Osteoblast (primary cell): ENCODE results near the gene TRMT112. TPM values are rescaled to one million over a fixed set of nuclear protein-coding genes. Genes with fewer than 3 reads are reported as not detected.

Experiments
- DNase-seq: peaks from one replicate; pipeline ENCODE4 v3.0.0; 2011; ENCODE audit warnings: low spot score, mixed read lengths; ENCODE audit not compliant: insufficient read length; ENCODE audit errors: missing footprints
- H2AFZ ChIP-seq: 2 replicates; pipeline ENCODE4 v1.6.0; 2011; ENCODE audit warnings: mild to moderate bottlenecking, low read length
- H3K27ac ChIP-seq: 2 replicates; pipeline ENCODE4 v1.5.1; 2011; ENCODE audit warnings: mild to moderate bottlenecking, low read depth, low read length, moderate library complexity
- H3K27me3 ChIP-seq: 2 replicates; pipeline ENCODE4 v1.6.0; 2012; ENCODE audit warnings: mild to moderate bottlenecking, control low read depth, inconsistent platforms, low read length, moderate library complexity; ENCODE audit not compliant: insufficient read depth
- H3K36me3 ChIP-seq: 2 replicates; pipeline ENCODE4 v1.5.1; 2011; ENCODE audit warnings: mild to moderate bottlenecking, low read length, control low read depth, moderate library complexity; ENCODE audit not compliant: insufficient read depth
- H3K4me1 ChIP-seq: 2 replicates; pipeline ENCODE4 v1.5.1; 2011; ENCODE audit warnings: mild to moderate bottlenecking, low read length, control low read depth, moderate library complexity; ENCODE audit not compliant: insufficient read depth
- H3K4me2 ChIP-seq: 2 replicates; pipeline ENCODE4 v1.6.0; 2011; ENCODE audit warnings: mild to moderate bottlenecking, low read length; ENCODE audit not compliant: insufficient read depth
- H3K4me3 ChIP-seq: fragments of 200-600 bp; sonication (generic); 3 replicates; pipeline ENCODE4 v1.5.1; 2012; ENCODE audit warnings: mild to moderate bottlenecking, low read length, inconsistent platforms; ENCODE audit not compliant: insufficient read depth
- H3K79me2 ChIP-seq: 2 replicates; pipeline ENCODE4 v1.6.0; 2012; ENCODE audit warnings: mild to moderate bottlenecking, low read length, control low read depth, inconsistent platforms; ENCODE audit not compliant: insufficient read depth
- H3K9me3 ChIP-seq: 2 replicates; pipeline ENCODE4 v1.5.1; 2011; ENCODE audit warnings: low read depth, low read length, control low read depth
- H4K20me1 ChIP-seq: 2 replicates; pipeline ENCODE4 v1.6.0; 2012; ENCODE audit warnings: mild to moderate bottlenecking, low read length, control low read depth; ENCODE audit not compliant: insufficient read depth
- small RNA-seq: library from RNA; depleted of rRNA; stranded (forward); fragments of <200 nt; gene quantifications from one replicate; pipeline ENCODE3, GENCODE V24; 2012
- total RNA-seq: library from RNA; depleted of rRNA; stranded (reverse); fragments of >200 nt; gene quantifications from 2 replicates; pipeline ENCODE4 v1.2.3, GENCODE V29; 2012
- TF ChIP-seq, protein P1 (sequence below): IDR thresholded peaks from 2 replicates; pipeline ENCODE4 v1.5.1; 2011; ENCODE audit warnings: mild to moderate bottlenecking, low read depth, low read length, moderate library complexity; ENCODE audit errors: extremely low read depth

Gene TRMT112
- total RNA-seq, 1 donor, result 123 TPM

DNA sequence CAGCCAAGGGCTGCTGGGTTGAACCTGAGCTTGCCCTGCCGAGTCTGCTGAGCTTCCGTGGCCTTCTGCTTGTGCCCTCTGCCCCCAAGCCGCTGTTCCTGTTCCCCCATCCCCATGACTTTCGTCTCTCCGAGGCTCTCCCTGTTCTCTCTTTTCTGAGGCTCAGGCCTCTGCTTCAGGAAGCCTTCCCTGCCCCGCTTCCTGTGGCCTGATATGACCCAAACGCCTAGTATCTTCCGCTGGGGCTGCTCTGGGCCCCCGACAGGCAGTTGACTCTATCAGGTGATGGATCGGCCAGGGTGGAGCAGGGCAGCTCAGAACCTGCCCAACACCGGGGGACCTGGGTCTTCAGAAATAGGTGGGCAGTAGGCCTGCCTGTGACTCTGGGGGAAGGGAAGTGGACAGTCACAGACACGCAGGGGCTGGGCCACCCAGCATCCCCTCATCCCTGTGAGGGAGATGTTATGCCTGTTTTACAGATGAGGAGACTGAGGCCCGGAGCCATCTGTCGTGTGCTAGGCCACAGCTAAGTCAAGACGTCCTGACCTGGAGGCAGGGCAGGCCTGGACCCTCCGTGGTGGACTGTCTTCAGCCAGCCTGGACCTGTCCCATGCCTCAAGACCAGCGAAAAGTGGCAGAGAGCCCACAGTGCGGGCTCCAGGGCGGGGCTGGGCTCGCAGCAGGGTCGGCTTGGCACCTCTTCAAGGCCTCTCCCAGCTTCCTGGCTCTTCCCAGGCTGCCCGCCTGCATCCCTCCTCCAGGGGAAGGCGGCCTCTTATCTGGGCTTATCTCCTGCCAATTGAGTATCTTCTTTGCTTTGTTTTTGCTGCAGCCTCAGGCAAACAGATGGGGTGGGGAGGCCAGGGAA lies 49.1 kb downstream of the TRMT112 start:
- TF ChIP-seq, protein P1, sequence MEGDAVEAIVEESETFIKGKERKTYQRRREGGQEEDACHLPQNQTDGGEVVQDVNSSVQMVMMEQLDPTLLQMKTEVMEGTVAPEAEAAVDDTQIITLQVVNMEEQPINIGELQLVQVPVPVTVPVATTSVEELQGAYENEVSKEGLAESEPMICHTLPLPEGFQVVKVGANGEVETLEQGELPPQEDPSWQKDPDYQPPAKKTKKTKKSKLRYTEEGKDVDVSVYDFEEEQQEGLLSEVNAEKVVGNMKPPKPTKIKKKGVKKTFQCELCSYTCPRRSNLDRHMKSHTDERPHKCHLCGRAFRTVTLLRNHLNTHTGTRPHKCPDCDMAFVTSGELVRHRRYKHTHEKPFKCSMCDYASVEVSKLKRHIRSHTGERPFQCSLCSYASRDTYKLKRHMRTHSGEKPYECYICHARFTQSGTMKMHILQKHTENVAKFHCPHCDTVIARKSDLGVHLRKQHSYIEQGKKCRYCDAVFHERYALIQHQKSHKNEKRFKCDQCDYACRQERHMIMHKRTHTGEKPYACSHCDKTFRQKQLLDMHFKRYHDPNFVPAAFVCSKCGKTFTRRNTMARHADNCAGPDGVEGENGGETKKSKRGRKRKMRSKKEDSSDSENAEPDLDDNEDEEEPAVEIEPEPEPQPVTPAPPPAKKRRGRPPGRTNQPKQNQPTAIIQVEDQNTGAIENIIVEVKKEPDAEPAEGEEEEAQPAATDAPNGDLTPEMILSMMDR, result no peak
- peak overlapping the region; percentile 94 for H3K27ac ChIP-seq
- H3K9me3 ChIP-seq, result no peaks in the 10 kb centered on the region
- H2AFZ ChIP-seq, result no peak overlapping the region
- DNase-seq, result peak; percentile 90
- no peaks in the 10 kb centered on the region for H3K79me2 ChIP-seq
- H3K36me3 ChIP-seq, result peaks cover 28% of the 10 kb centered on the region
- H3K4me3 ChIP-seq, result peak overlapping the region; percentile 74
- H3K4me2 ChIP-seq, result peak overlapping the region; percentile 96
- H3K27me3 ChIP-seq, result no peaks in the 10 kb centered on the region
- H3K4me1 ChIP-seq, result peaks cover 27% of the 10 kb centered on the region
- H4K20me1 ChIP-seq, result no peaks in the 10 kb centered on the region

DNA sequence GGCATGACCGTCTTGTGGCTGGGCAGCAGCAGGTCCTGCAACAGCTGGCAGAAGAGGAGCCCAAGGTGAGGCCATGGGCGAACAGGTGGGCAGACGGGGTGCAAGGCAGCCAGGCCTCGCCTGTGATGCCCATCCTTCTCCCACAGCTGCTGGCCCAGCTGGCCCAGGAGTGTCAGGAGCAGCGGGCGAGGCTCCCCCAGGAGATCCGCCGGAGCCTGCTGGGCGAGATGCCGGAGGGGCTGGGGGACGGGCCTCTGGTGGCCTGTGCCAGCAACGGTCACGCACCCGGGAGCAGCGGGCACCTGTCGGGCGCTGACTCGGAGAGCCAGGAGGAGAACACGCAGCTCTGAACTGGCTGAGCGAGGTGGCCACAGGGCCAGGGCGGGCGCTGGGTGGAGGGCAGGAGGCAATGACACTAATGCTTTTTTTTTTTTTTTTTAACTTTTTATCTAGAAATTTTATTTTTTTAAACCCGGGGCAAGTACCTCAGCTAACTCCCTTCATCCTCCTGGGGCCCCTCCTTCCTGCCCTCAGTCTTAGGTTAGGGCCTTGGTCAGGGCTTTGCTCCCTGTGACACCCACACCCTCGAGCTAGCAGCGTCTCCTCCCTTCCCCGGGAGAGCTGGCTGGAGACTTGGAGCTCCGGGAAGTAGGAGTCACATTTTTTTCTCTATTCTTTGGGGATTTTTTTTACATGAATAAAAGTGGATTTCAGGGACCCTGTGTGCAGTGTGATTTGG lies 50.0 kb downstream of the TRMT112 start:
- Histone ChIP-seq H3K4me1 (peaks cover 33% of the 10 kb centered on the region), H3K79me2 (no peaks in the 10 kb centered on the region), H3K4me3 (no peak overlapping the region), H3K4me2 (no peak overlapping the region), H2AFZ (no peak overlapping the region), H3K9me3 (no peaks in the 10 kb centered on the region), H3K36me3 (peaks cover 36% of the 10 kb centered on the region), H4K20me1 (no peaks in the 10 kb centered on the region), H3K27me3 (no peaks in the 10 kb centered on the region), H3K27ac (no peak overlapping the region)
- TF ChIP-seq, protein P1, result no peak
- peak; percentile 90 for DNase-seq

Small RNA genes lying within 50 kb of the gene (small RNA-seq; reads per million reads assigned to genes)
- gene MIR7155 (not detected), gene RF00019 (not detected)

Other genes starting within 250 kb of the TRMT112 start
- gene MACROD1, start 151.4 kb downstream of the TRMT112 start, total RNA-seq, result 17.7 TPM in 2 replicates
- 85.5 and 94.5 TPM in 2 replicates for gene STIP1, start 131.4 kb downstream of the TRMT112 start, total RNA-seq
- gene FERMT3, start 110.8 kb downstream of the TRMT112 start, total RNA-seq, result 0.59 and 1.1 TPM in 2 replicates
- gene TRPT1, start 91.4 kb downstream of the TRMT112 start, total RNA-seq, result 32.2 and 33.0 TPM in 2 replicates
- gene NUDT22, start 91.3 kb downstream of the TRMT112 start, total RNA-seq, result 46.6 and 56.5 TPM in 2 replicates
- 8.0 and 9.8 TPM in 2 replicates for gene DNAJC4, start 87.0 kb downstream of the TRMT112 start, total RNA-seq
- 37.6 and 41.5 TPM in 2 replicates for gene VEGFB, start 83.0 kb downstream of the TRMT112 start, total RNA-seq
- gene FKBP2, start 76.5 kb downstream of the TRMT112 start, total RNA-seq, result 31.1 and 32.7 TPM in 2 replicates
- 136 and 139 TPM in 2 replicates for gene PPP1R14B, start 70.6 kb downstream of the TRMT112 start, total RNA-seq
- gene PLCB3, start 66.0 kb downstream of the TRMT112 start, total RNA-seq, result 25.3 and 25.6 TPM in 2 replicates
- gene BAD, start 32.9 kb downstream of the TRMT112 start, total RNA-seq, result 70.9 and 71.3 TPM in 2 replicates
- 13.3 and 18.5 TPM in 2 replicates for gene GPR137, start 31.7 kb downstream of the TRMT112 start, total RNA-seq
- gene KCNK4, start 26.3 kb downstream of the TRMT112 start, total RNA-seq, result 0.29 and 0.36 TPM in 2 replicates
- gene CATSPERZ, start 17.2 kb downstream of the TRMT112 start, total RNA-seq, result 0.29 TPM in 1 of 2 replicates, not detected in the other
- gene ESRRA, start 12.0 kb downstream of the TRMT112 start, total RNA-seq, result 24.5 and 28.6 TPM in 2 replicates
- 238 and 245 TPM in 2 replicates for gene PRDX5, start 562 bp upstream of the TRMT112 start, total RNA-seq
- 0.29 and 1.4 TPM in 2 replicates for gene CCDC88B, start 22.6 kb upstream of the TRMT112 start, total RNA-seq
- 35.9 and 39.4 TPM in 2 replicates for gene RPS6KA4, start 41.6 kb upstream of the TRMT112 start, total RNA-seq
- not detected in 2 replicates for gene SLC22A11, start 238.4 kb upstream of the TRMT112 start, total RNA-seq